Mammary epithelial cell (primary cell): ENCODE measurements around the gene AHRR.

Source experiments
- EZH2 ChIP-seq: IDR thresholded peaks from 2 replicates; pipeline ENCODE4 v1.6.1; 2012; ENCODE audit warnings: low read length, inconsistent platforms, borderline replicate concordance
- TF ChIP-seq, protein P1 (sequence below), 2 donors: IDR thresholded peaks in 1 of 2; conservative IDR thresholded peaks in 1 of 2; 2 replicates each; pipeline ENCODE4 v1.5.1; 2011 to 2012; ENCODE audit warnings: inconsistent platforms in 2 of 2, low read length in 2 of 2, mild to moderate bottlenecking in 2 of 2, control low read depth in 1 of 2, low read depth in 1 of 2; ENCODE audit not compliant: insufficient read depth in 1 of 2; ENCODE audit errors: extremely low read depth in 1 of 2

DNA sequence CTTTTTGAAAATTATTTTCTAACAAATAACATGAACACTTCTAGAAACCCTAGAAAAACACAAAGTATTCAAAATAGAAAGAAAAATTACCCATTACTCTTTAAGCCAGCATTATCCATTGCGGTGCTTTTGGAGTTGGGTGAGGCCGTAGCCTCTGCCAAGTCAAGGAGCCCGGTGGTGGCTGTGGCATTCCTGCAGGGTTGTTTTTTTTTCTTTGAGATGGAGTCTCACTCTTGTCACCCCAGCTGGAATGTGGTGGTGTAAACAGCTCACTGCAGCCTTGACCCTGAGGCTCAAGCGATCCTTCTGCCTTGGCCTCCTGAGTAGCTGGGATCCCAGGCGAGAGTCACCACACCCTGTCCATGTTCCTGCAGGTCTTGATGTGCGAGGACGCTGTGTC lies 8.2 kb upstream of the AHRR start:
- TF ChIP-seq, protein P1, sequence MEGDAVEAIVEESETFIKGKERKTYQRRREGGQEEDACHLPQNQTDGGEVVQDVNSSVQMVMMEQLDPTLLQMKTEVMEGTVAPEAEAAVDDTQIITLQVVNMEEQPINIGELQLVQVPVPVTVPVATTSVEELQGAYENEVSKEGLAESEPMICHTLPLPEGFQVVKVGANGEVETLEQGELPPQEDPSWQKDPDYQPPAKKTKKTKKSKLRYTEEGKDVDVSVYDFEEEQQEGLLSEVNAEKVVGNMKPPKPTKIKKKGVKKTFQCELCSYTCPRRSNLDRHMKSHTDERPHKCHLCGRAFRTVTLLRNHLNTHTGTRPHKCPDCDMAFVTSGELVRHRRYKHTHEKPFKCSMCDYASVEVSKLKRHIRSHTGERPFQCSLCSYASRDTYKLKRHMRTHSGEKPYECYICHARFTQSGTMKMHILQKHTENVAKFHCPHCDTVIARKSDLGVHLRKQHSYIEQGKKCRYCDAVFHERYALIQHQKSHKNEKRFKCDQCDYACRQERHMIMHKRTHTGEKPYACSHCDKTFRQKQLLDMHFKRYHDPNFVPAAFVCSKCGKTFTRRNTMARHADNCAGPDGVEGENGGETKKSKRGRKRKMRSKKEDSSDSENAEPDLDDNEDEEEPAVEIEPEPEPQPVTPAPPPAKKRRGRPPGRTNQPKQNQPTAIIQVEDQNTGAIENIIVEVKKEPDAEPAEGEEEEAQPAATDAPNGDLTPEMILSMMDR (conservative IDR thresholded peaks at IDR 0.05 in 1 of 2, IDR thresholded peaks at IDR 0.05 in 1 of 2; ENCODE audit: extremely low read depth in 1 of 2, insufficient read depth in 1 of 2, low read depth in 1 of 2, low read length in 2 of 2): no peak
- no peak for TF ChIP-seq EZH2
